Endothelial cell (in vitro differentiated cells): ENCODE measurements around the gene CXCL10. TPM values are rescaled to one million over a fixed set of nuclear protein-coding genes. Genes with fewer than 3 reads are reported as not detected.

ENCODE experiments used
- DNase-seq: peaks from one replicate; pipeline ENCODE4 v3.0.0; 2021; ENCODE audit warnings: low spot score
- H3K27ac Mint-ChIP-seq: one replicate; pipeline ENCODE4 v1.8.0; 2021; ENCODE audit warnings: mixed read lengths, inconsistent platforms; ENCODE audit not compliant: unreplicated experiment
- H3K27me3 Mint-ChIP-seq: one replicate; pipeline ENCODE4 v1.8.0; 2021; ENCODE audit warnings: mild to moderate bottlenecking, moderate library complexity, mixed read lengths, inconsistent platforms; ENCODE audit not compliant: unreplicated experiment
- H3K36me3 Mint-ChIP-seq: one replicate; pipeline ENCODE4 v1.8.0; 2021; ENCODE audit warnings: mild to moderate bottlenecking, low read depth, mixed read lengths, inconsistent platforms; ENCODE audit not compliant: unreplicated experiment
- H3K4me1 Mint-ChIP-seq: one replicate; pipeline ENCODE4 v1.8.0; 2021; ENCODE audit warnings: mild to moderate bottlenecking, mixed read lengths, inconsistent platforms; ENCODE audit not compliant: unreplicated experiment
- H3K4me3 Mint-ChIP-seq: one replicate; pipeline ENCODE4 v1.8.0; 2021; ENCODE audit warnings: mild to moderate bottlenecking, mixed read lengths, inconsistent platforms; ENCODE audit not compliant: unreplicated experiment
- H3K9me3 Mint-ChIP-seq: one replicate; pipeline ENCODE4 v1.8.0; 2021; ENCODE audit warnings: mixed read lengths, inconsistent platforms; ENCODE audit not compliant: unreplicated experiment
- total RNA-seq: library from RNA; stranded (reverse); fragmentation: NEBNext Ultra II Directional; extraction: Animal tissue kit (Norgen Biotek cat#: 25700); gene quantifications from one replicate; pipeline ENCODE4 v1.2.1, GENCODE V29; 2021; ENCODE audit not compliant: unreplicated experiment
- TF ChIP-seq, protein P1 (sequence below): fragments of 200-600 bp; sonication (generic); IDR thresholded peaks from one replicate; pipeline ENCODE4 v1.5.0; 2021; ENCODE audit warnings: antibody characterized with exemption; ENCODE audit not compliant: unreplicated experiment

Gene CXCL10
- total RNA-seq, 1 donor from 2014 or later, result not detected

DNA sequence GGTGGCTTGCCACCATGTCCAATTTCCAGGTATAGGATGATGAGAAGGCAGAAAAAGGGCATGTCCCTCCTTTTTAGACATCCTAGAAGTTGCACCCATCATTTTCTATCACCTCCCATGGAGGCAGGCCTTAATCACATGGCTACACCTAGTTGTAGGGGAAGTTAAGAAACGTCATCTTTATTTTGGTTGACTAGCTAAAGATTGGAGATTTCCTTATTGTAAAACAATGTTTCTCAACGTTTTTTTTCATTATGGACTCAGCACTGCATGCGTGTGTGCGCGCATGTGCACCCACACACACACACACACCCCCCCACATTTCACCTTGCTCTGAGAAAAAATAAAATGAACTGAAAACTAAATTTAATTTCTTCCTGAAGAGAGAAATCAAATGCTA, 14.0 kb downstream of the CXCL10 start:
- TF ChIP-seq, protein P1, sequence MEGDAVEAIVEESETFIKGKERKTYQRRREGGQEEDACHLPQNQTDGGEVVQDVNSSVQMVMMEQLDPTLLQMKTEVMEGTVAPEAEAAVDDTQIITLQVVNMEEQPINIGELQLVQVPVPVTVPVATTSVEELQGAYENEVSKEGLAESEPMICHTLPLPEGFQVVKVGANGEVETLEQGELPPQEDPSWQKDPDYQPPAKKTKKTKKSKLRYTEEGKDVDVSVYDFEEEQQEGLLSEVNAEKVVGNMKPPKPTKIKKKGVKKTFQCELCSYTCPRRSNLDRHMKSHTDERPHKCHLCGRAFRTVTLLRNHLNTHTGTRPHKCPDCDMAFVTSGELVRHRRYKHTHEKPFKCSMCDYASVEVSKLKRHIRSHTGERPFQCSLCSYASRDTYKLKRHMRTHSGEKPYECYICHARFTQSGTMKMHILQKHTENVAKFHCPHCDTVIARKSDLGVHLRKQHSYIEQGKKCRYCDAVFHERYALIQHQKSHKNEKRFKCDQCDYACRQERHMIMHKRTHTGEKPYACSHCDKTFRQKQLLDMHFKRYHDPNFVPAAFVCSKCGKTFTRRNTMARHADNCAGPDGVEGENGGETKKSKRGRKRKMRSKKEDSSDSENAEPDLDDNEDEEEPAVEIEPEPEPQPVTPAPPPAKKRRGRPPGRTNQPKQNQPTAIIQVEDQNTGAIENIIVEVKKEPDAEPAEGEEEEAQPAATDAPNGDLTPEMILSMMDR, result no peak
- DNase-seq, result no peak
- Mint-ChIP-seq H3K4me1 (peaks cover 11% of the 10 kb centered on the region), H3K36me3 (no peaks in the 10 kb centered on the region), H3K27ac (no peak overlapping the region), H3K27me3 (peaks cover 2% of the 10 kb centered on the region), H3K4me3 (no peak overlapping the region), H3K9me3 (no peaks in the 10 kb centered on the region)

DNA sequence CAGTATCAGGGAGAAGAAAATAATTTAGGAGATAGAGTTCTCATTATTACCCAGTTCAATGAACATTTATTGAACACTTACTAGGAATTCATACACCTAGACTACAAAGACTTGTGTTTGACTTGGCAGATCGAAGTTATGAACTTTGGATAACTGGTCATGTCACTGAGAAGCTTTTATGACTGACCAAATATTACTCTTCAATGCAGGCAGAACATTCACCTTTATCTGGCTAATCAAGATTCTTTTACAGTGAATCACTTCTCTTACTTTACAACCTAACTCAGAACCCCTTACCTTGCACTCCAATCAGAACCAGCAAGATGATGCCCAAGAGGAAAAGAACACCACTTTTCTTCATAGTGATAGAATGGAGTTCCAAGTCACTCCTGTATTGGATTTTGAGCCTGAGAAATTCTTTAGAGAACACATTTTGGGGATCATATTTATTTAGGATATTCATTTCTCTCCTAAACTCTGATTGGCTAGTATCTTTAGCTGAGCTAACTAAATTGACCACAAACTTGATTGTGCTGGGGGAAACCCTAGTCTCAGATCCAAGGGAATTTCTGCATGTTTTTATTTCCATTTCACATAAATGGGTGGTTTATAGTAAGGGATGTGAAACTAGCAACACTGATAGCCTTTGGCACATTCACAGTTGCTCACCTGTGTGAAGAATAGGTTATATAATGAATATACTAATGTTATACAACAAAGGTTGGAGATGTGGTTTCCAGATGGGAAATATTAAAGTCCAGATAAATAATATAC, 16.0 kb downstream of the CXCL10 start, which contains the start of gene CXCL9:
Gene CXCL9 (minus strand): TSS at position 421 of the 774 bp plus-strand sequence. CDS start 60 bp downstream, at position 361.
- Mint-ChIP-seq H3K4me1 (peaks cover 9% of the 10 kb centered on the region), H3K27ac (no peak within 1 kb of the TSS), H3K27me3 (peaks cover 2% of the 10 kb centered on the region), H3K9me3 (no peaks in the 10 kb centered on the region), H3K4me3 (no peak within 1 kb of the TSS), H3K36me3 (peaks cover 4% of the 10 kb centered on the region)
- TF ChIP-seq, protein P1, result no peak
- no peak for DNase-seq

DNA sequence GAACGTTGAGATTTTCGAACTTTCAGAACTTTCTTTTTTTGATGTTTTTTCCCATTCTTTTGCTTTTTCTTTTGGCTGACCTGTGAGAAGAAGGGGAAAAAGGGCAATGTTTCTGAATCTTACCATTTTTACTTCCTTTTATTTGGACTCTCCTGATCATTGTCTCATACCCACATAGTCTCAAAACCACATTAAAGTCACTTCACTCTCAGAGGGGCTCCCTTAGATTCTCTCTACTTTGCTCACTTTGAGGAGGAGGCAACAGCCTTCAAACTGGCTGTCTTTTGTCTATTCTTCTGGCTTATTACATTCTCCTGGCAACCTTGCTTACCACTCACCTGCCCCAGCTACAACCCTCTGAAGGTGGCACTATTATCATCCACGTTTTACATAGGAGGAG, 19.7 kb downstream of the CXCL10 start:
- Mint-ChIP-seq H3K36me3 (peaks cover 4% of the 10 kb centered on the region), H3K4me1 (peaks cover 4% of the 10 kb centered on the region), H3K27me3 (peaks cover 2% of the 10 kb centered on the region), H3K27ac (no peak overlapping the region), H3K4me3 (no peak overlapping the region), H3K9me3 (no peaks in the 10 kb centered on the region)
- TF ChIP-seq, protein P1, result no peak
- DNase-seq, result no peak

DNA sequence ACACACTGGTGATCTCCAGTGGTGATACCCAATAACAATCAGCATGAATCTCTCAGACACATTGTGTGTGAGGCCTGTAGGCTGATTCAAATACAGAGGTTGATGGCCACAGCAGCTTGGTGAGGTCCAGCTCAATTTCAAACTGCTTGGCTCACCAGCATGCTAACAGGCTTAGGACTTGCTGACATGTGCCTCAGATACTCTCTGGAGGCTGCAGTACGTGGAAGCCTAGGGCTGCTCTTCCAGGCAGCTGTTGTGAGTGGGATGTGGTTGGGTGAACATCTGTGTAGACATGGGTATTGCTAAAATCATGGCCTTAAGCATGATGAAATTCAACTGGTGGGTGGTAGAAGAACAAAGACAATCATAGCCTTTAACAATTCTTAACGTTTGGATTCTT, 20.3 kb downstream of the CXCL10 start:
- TF ChIP-seq, protein P1, result no peak

DNA sequence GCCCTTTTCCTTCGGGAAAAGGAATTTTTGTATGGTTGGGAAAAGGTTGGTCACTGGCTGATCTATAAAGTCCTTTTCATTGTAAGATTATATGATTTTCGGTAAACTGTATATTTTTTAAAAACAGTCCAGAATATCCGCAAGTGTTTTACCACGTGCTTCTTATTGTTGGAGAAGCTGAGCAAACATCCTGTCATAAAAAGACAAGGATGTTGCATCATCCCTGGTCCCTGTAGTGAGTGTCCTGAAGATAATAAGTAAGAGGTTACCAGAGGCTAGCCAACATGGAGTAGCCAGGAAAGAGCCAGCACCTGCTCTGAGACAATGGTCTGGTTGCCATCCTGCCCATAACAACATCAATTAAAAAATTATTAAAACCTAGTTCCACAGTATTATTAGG, 21.1 kb downstream of the CXCL10 start:
- no peak overlapping the region for H3K27ac Mint-ChIP-seq
- no peak for DNase-seq
- H3K4me3 Mint-ChIP-seq, result no peak overlapping the region
- peaks cover 2% of the 10 kb centered on the region for H3K27me3 Mint-ChIP-seq
- no peaks in the 10 kb centered on the region for H3K9me3 Mint-ChIP-seq
- peaks cover 4% of the 10 kb centered on the region for H3K36me3 Mint-ChIP-seq
- peaks cover 4% of the 10 kb centered on the region for H3K4me1 Mint-ChIP-seq
- TF ChIP-seq, protein P1, result no peak

More for the DNA sequence above, 20.3 kb downstream of the CXCL10 start:
- DNase-seq, result no peak
- Mint-ChIP-seq H3K27ac (no peak overlapping the region), H3K4me1 (peaks cover 4% of the 10 kb centered on the region), H3K36me3 (peaks cover 4% of the 10 kb centered on the region), H3K4me3 (no peak overlapping the region), H3K27me3 (peaks cover 2% of the 10 kb centered on the region), H3K9me3 (no peaks in the 10 kb centered on the region)
